Suppressor macrophage treated with lipopolysaccharide for 4 hours (primary cell): ENCODE measurements around the gene HLTF.
"Not testable (repeated sequence)": the region's sequence is repeated elsewhere in the genome, so short reads cannot be mapped to it uniquely, and the experiment has no call there.

Source experiments
- DNase-seq: peaks from one replicate; pipeline ENCODE4 v3.0.0-alpha.2; 2020

The HLTF gene

DNA sequence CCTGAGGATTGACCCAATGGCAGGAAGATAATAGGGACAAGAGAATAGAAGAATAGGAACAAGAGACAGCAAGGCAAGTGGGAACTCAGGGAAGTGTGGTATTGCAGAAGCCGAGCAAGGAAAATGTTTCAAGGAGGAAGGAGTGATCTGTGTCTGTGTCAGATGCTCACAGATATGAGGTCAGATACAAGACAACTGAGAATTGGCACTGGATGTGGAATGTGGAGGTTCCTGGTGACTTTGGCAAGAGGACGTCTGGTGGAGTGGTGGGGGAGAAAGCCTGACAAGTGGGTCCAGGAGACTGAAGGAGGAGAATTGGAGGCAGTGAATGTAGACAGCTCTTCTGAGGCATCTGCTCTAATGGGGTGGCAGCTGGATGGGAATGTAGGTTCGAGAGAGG, 70.9 kb downstream of the HLTF start:
- DNase-seq = peak; percentile 10

GRCh38 chr3:149013726-149014125, 72.6 kb downstream of the HLTF start:
- no peak for DNase-seq

DNA sequence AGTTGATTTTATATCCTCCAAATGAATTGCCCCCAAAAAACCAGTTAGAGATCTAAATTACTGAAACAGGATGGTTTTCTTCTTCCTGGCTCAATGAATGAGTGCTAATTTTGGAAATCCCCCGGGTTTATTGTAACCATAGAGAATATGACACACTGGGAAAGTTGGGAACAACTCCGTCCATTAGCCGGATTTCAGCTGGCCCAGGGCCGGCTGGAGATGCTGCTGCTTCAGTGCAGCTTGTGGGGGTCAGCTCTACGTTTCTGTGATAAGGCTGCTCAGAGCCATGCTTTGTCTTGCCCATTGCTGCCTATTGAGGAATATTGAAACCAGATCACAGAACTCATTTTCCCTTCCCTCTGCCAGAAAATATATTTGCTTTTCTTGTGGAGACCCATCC, 74.7 kb downstream of the HLTF start:
- DNase-seq = no peak

GRCh38 chr3:149010966-149011365, 75.4 kb downstream of the HLTF start:
- no peak for DNase-seq

DNA sequence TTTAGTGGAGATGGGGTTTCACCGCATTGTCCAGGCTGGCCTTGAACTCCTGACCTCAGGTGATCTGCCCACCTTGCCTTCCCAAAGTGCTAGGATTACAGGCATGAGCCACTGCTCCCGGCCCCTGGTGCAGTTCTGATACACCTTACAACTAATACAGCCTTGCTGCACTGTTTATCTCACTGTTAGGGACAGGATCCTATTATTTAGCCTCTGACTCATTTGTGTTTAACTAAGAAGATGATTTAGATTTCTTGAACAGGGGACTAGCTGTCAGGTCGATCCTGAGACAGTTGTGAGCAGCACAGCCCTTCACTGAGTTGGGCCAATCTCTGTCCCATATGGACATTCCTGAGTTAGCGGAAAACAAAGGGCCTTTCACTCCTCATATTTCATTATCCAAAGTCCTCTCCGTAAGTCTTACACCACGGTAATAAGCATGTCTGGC, 75.8 kb downstream of the HLTF start:
- no peak for DNase-seq

- DNase-seq = no peak
Measured at GRCh38 chr3:149009732-149010131, 76.6 kb downstream of the HLTF start.

- DNase-seq = no peak
Measured at GRCh38 chr3:149007567-149008257, 78.6 kb downstream of the HLTF start.

- no peak for DNase-seq
Measured at GRCh38 chr3:149005416-149005815, 80.9 kb downstream of the HLTF start.

GRCh38 chr3:149004622-149005021, 81.7 kb downstream of the HLTF start:
- DNase-seq = no peak

DNA sequence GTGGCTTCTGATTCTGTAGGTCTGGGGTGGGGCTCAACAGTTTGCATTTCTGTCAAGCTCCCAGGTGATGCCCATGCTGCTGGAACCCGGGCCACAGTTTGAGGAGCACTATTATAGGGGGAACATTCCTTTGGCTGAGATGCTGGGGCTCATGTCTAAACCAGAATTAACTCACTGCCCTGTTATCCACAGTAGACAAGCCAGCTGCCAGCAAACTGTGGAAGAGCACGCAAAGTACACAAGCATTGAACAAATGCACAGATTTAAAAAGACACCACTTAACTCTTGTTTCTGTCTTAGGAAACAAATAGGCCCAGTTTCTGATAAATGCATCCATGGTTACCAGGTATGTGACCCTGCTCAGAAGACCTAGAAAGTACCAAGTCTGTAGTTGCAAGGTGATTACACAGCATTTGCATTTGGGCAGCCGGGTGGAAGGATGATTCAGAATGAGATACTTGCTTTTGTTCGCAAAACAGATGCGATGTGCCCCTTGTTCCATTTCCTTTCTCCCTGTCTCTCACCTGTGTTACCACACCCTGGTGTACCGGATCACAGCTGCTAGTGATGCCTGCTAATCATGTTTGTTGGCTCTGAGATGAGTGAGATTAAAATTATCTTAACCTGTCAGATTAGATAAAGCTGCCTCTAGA, 82.6 kb downstream of the HLTF start:
- DNase-seq = no peak

GRCh38 chr3:149001727-149002126, 84.6 kb downstream of the HLTF start:
- no peak for DNase-seq

GRCh38 chr3:149000206-149000745, 86.1 kb downstream of the HLTF start:
- peak; percentile 47 for DNase-seq

GRCh38 chr3:148999806-149000205, 86.5 kb downstream of the HLTF start:
- no peak for DNase-seq

GRCh38 chr3:148998715-148999423, 87.5 kb downstream of the HLTF start:
- peak; percentile 32 for DNase-seq

DNA sequence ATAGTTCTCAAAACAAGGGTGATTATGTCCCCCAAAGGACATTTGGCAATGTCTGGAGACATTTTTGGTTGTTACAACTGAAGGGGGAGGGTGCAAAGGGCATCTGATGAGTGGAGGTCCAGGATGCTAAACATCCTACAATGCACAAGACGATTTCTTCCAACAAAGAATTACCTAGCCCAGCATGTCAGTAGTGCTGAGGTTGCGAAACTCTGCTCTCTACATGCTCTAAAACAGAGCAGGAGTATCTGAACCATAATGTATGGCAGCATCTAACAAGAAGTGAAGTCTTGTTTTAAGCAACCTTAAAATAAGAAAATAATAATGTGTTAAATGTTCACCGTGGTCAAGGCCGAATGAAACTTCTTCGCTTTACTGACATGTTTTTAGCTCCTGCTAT, 88.0 kb downstream of the HLTF start:
- no peak for DNase-seq

DNA sequence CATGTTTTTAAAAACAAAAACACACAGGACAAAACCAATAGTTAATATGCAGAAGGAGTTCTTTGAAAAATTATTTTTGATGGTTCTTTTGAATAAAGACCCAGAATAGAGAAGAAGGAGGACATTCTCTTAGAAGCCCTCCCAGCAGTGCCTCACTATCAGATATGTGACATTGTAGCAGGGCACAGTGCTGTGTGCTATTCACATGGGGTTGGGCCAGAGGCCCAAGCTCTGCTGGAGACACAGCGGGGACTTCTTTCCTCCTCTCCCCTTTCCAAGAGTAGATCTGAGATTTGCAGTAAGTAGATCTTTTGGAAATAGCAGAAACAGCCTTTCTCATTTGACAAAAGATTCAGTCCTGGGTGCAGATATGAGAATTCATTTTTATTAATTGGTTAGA, 88.7 kb downstream of the HLTF start:
- no peak for DNase-seq

GRCh38 chr3:148992635-148993255, 93.6 kb downstream of the HLTF start:
- no peak for DNase-seq

DNA sequence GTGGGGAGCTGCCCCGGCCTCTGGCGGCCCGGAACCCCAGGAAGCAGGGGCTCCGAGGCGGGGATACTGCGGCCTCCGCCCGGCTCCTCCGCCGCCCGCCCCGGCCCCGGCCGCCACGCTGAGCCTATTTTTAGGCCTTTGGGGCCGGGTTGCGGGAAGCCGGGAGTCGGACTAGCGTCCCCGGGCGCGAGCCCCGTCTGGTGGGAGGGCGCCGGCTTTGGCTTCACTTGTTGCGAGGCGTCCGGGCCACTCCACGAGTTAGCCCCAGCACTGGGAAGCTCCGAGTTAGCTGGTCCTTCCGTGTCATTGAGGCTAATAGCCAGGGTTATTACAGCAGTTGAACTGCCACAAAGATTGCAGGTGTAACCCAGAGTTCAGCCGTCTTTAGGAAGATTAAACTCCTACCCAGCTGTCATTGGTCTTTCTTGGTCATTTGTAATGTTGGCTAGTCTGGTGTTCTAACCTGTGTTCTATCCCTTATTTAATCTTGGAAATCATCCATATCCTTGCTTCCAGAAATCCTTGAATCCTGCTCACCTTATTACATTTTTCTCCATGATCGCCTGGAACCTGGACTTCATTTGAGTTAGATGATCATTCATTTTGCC, 94.2 kb downstream of the HLTF start:
- DNase-seq = peak; percentile 46

- DNase-seq = peak; percentile 85
Measured at GRCh38 chr3:148991219-148992026, 94.9 kb downstream of the HLTF start, which contains the start of gene GYG1. Gene GYG1, plus strand, starts transcription at chr3:148991540. Its CDS starts 101 bp downstream, at chr3:148991641.

DNA sequence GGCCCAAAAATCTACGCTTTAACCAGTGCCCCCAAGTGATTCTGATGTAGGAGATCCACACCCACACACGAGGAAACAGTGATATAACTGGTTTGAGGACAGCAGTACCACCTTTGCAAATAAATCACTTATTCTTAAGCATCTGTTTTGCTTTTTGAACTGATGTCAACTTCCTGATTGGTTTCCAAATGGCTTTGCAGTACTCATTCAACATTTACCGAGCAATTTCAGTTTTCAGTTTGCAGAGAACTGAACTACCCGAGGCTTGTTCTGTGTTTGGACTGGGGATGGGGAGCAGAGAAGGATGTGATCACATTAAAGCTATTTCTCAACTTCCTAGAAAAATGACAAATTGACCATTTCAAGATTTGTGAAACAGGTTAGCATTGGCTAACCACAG, 96.1 kb downstream of the HLTF start:
- DNase-seq = peak; percentile 82

GRCh38 chr3:148987551-148987950, 98.8 kb downstream of the HLTF start:
- not testable (repeated sequence) for DNase-seq

- no peak for DNase-seq
Measured at GRCh38 chr3:148981273-148981672, 105.1 kb downstream of the HLTF start.
